HepG2 (cell line): ENCODE measurements around the gene MARCOL. TPM values are rescaled to one million over a fixed set of nuclear protein-coding genes. Genes with fewer than 3 reads are reported as not detected.

Experiments used
- ATAC-seq: fragments of 200-7000 bp; cut with Tn5 transposase; 3 replicates; pipeline ENCODE4 v1.9.1; 2020; ENCODE audit warnings: mild to moderate bottlenecking, moderate library complexity
- BruUV-seq: library from RNA; stranded (reverse); fragments of 400-500 nt; replicated peaks from 2 replicates; lab custom pipeline; 2021; lab: Mats Ljungman, UMichigan
- CTCF ChIA-PET: fragments of 300-600 bp; formaldehyde crosslinking; extraction: SDS; loops from one replicate; lab custom pipeline; 2021; ENCODE audit warnings: low total read pairs, inconsistent platforms, low intra/inter-chr PET ratio; lab: Yijun Ruan, JAX
- POLR2A ChIA-PET: fragments of 350-600 bp; sonication (Branson Sonifier 250); formaldehyde crosslinking; loops from one replicate; lab custom pipeline; 2020; ENCODE audit warnings: antibody characterized with exemption, inconsistent platforms; lab: Yijun Ruan, JAX
- DNase-seq: peaks from one replicate; pipeline ENCODE4 v3.0.0-alpha.2; 2015; ENCODE audit warnings: low spot score
- FAIRE-seq: peaks from 3 replicates; lab custom pipeline; 2011; peaks lifted over from hg19 to GRCh38; lab: Jason Lieb, UNC
- H2AFZ ChIP-seq: one replicate; pipeline ENCODE4 v1.6.1; 2011; ENCODE audit warnings: low read length, inconsistent platforms
- H3K27ac ChIP-seq: fragments of 300-600 bp; 3 replicates; pipeline ENCODE4 v1.8.0; 2011; ENCODE audit warnings: mixed run types, mild to moderate bottlenecking, mixed read lengths, low read length, inconsistent platforms; ENCODE audit not compliant: insufficient read depth; ENCODE audit errors: extremely low read length
- H3K27me3 ChIP-seq, 2 experiments: fragments of 200-600 bp in 1 of 2; 2 replicates in 1 of 2; 3 replicates in 1 of 2; pipeline versions ENCODE4 v1.6.0 to v1.8.0; 2011; ENCODE audit warnings: low read length in 2 of 2, mild to moderate bottlenecking in 2 of 2, moderate library complexity in 2 of 2, inconsistent platforms in 1 of 2; ENCODE audit not compliant: insufficient read depth in 2 of 2, control insufficient read depth in 1 of 2
- H3K36me3 ChIP-seq, 2 experiments: fragments of 200-600 bp in 1 of 2; replicated peaks in 1 of 2; 2 replicates in 1 of 2; 3 replicates in 1 of 2; pipeline versions ENCODE4 v1.5.1 to v1.8.0; 2011; ENCODE audit warnings: low read length in 2 of 2, inconsistent platforms in 1 of 2; ENCODE audit not compliant: insufficient read depth in 2 of 2, control insufficient read depth in 1 of 2
- H3K4me1 ChIP-seq: 2 replicates; pipeline ENCODE4 v1.5.1; 2012; ENCODE audit warnings: low read length, inconsistent platforms; ENCODE audit not compliant: insufficient read depth
- H3K4me2 ChIP-seq: 2 replicates; pipeline ENCODE4 v1.6.0; 2011; ENCODE audit warnings: low read depth, low read length, inconsistent platforms
- H3K4me3 ChIP-seq, 3 experiments: fragments of 200-600 bp in 1 of 3; sonication (generic), shearing (Covaris generic) in 1 of 3; replicated peaks in 1 of 3; 2 replicates each; pipeline ENCODE4 v1.5.1; 2011 to 2016; ENCODE audit warnings: low read length in 3 of 3, inconsistent platforms in 2 of 3, low read depth in 2 of 3, mild to moderate bottlenecking in 2 of 3, control low read depth in 1 of 3, mixed read lengths in 1 of 3; ENCODE audit not compliant: insufficient read depth in 1 of 3
- H3K79me2 ChIP-seq: one replicate; pipeline ENCODE4 v1.6.1; 2011; ENCODE audit warnings: low read length, inconsistent platforms; ENCODE audit not compliant: insufficient read depth
- H3K9ac ChIP-seq: 2 replicates; pipeline ENCODE4 v1.6.0; 2011; ENCODE audit warnings: mild to moderate bottlenecking, low read depth, low read length, inconsistent platforms; ENCODE audit not compliant: insufficient read depth
- H3K9me3 ChIP-seq: 2 replicates; pipeline ENCODE4 v1.5.1; 2012; ENCODE audit warnings: mild to moderate bottlenecking, low read length
- H4K20me1 ChIP-seq: 2 replicates; pipeline ENCODE4 v1.6.0; 2011; ENCODE audit warnings: inconsistent platforms, mild to moderate bottlenecking, low read length, moderate library complexity; ENCODE audit not compliant: insufficient read depth
- ARHGAP35 ChIP-seq: sonication (generic); formaldehyde crosslinking; IDR thresholded peaks from 2 replicates; pipeline ENCODE4 v1.9.0; 2022; ENCODE audit warnings: mild to moderate bottlenecking, inconsistent platforms, moderate library complexity, missing genetic modification reagents, borderline replicate concordance
- ATF1 ChIP-seq: IDR thresholded peaks from 2 replicates; pipeline ENCODE4 v1.6.1; 2016; ENCODE audit warnings: mild to moderate bottlenecking, control low read depth
- CBX2 ChIP-seq, 2 experiments: fragments of 200-600 bp in 1 of 2; sonication (generic); formaldehyde crosslinking in 1 of 2; IDR thresholded peaks; 2 replicates each; pipeline versions ENCODE4 v1.7.0 to v1.8.1; 2018 to 2022; ENCODE audit warnings: low read depth in 2 of 2, low read length in 1 of 2, mild to moderate bottlenecking in 1 of 2, missing genetic modification reagents in 1 of 2
- GMEB1 ChIP-seq: sonication (generic); formaldehyde crosslinking; IDR thresholded peaks from 2 replicates; pipeline ENCODE4 v1.5.1; 2020; ENCODE audit warnings: missing genetic modification reagents, mild to moderate bottlenecking, borderline replicate concordance
- HOXA9 ChIP-seq: sonication (generic); formaldehyde crosslinking; IDR thresholded peaks from 2 replicates; pipeline ENCODE4 v1.8.1; 2022; ENCODE audit warnings: missing genetic modification reagents, mild to moderate bottlenecking, moderate library complexity, borderline replicate concordance
- NFKBIZ ChIP-seq: IDR thresholded peaks from 2 replicates; pipeline ENCODE4 v1.6.1; 2018; ENCODE audit warnings: missing genetic modification reagents, missing compliant biosample characterization
- POLR2AphosphoS2 ChIP-seq: IDR thresholded peaks from 2 replicates; pipeline ENCODE4 v1.6.1; 2011; ENCODE audit warnings: low read depth, low read length, improper control_type of control experiment
- RBM39 ChIP-seq: fragments of 200-400 bp; formaldehyde crosslinking; IDR thresholded peaks from one replicate; pipeline ENCODE4 v1.6.1; 2018; ENCODE audit warnings: antibody characterized with exemption, mild to moderate bottlenecking, low read depth, low read length; ENCODE audit not compliant: poor library complexity, severe bottlenecking
- SOX6 ChIP-seq, 2 experiments: fragments of 450-650 bp in 1 of 2; sonication (generic) in 1 of 2; formaldehyde crosslinking in 1 of 2; IDR thresholded peaks; 2 replicates each; pipeline versions ENCODE4 v1.4.0 to v1.6.1; 2017 to 2020; ENCODE audit warnings: antibody characterized with exemption in 1 of 2, mild to moderate bottlenecking in 1 of 2, missing genetic modification reagents in 1 of 2
- SSRP1 ChIP-seq: IDR thresholded peaks from 2 replicates; pipeline ENCODE4 v1.6.1; 2016; ENCODE audit warnings: control low read depth
- TBX3 ChIP-seq: fragments of 450-650 bp; IDR thresholded peaks from 2 replicates; pipeline ENCODE4 v1.6.1; 2017; ENCODE audit warnings: antibody characterized with exemption, mild to moderate bottlenecking, inconsistent platforms, borderline replicate concordance
- ZBTB3 ChIP-seq: sonication (generic); formaldehyde crosslinking; IDR thresholded peaks from 2 replicates; pipeline ENCODE4 v1.4.0; 2020; ENCODE audit warnings: low read depth, mild to moderate bottlenecking, moderate library complexity, missing genetic modification reagents, borderline replicate concordance
- ZNF225 ChIP-seq: sonication (generic); formaldehyde crosslinking; IDR thresholded peaks from 2 replicates; pipeline ENCODE4 v1.4.0; 2020; ENCODE audit warnings: mild to moderate bottlenecking, missing genetic modification reagents
- ZNF44 ChIP-seq: sonication (generic); formaldehyde crosslinking; IDR thresholded peaks from 2 replicates; pipeline ENCODE4 v1.5.1; 2020; ENCODE audit warnings: mild to moderate bottlenecking, missing genetic modification reagents
- ZNF549 ChIP-seq: sonication (generic); formaldehyde crosslinking; IDR thresholded peaks from 2 replicates; pipeline ENCODE4 v1.5.0; 2020; ENCODE audit warnings: missing genetic modification reagents
- ZNF839 ChIP-seq: sonication (generic); formaldehyde crosslinking; IDR thresholded peaks from 2 replicates; pipeline ENCODE4 v1.4.0; 2020; ENCODE audit warnings: missing genetic modification reagents, mild to moderate bottlenecking, borderline replicate concordance
- ZSCAN29 ChIP-seq: sonication (generic); formaldehyde crosslinking; conservative IDR thresholded peaks from 2 replicates; pipeline ENCODE4 v1.4.0; 2020; ENCODE audit warnings: mild to moderate bottlenecking, missing genetic modification reagents
- WGBS: methylation state at CpG from one replicate; pipeline ENCODE4 v1.1.6; 2017; ENCODE audit warnings: low lambda C conversion rate; 5-methylcytosine and 5-hydroxymethylcytosine counted together
- in situ Hi-C: cut with HindIII; loops from 2 replicates; pipeline ENCODE4 v1.10.0; 2017; ENCODE audit warnings: low pct_unique_long_range_greater_than_20kb; ENCODE audit not compliant: extremely low pct_ligation_motif_present
- intact Hi-C: fragments of 100-400 bp; cut with micrococcal nuclease; formaldehyde crosslinking; loops from one replicate; pipeline ENCODE4 v1.10.0; 2022; ENCODE audit not compliant: unreplicated experiment
- polyA plus RNA-seq, 8 experiments: library from polyadenylated mRNA; depleted of rRNA in 3 of 8; stranded (reverse) in 7 of 8; unstranded in 1 of 8; fragments of >200 nt; fragmentation: Illumina TruSeq in 4 of 8; extraction: Trizol in 4 of 8; gene quantifications; 2 replicates each; pipeline versions ENCODE4 v1.2.1 to v1.2.3, GENCODE V29; 2011 to 2016; ENCODE audit warnings: low read depth in 4 of 8, missing spikeins in 1 of 8, mixed read lengths in 1 of 8; ENCODE audit not compliant: insufficient read depth in 1 of 8
- total RNA-seq, 5 experiments: library from RNA; depleted of rRNA; stranded (reverse); fragments of >200 nt; fragmentation: Illumina TruSeq; extraction: Trizol; gene quantifications; 2 replicates each; pipeline ENCODE4 v1.2.3, GENCODE V29; 2016; ENCODE audit warnings: low read depth in 1 of 5

MARCOL gene
- total and polyA plus RNA-seq, 2 of the 13 experiments (the other 11 are each of a cell fraction or from before 2014, with no cell fraction given), result not detected

GRCh38 chr5:148229840-148230239 lies 8.5 kb upstream of the MARCOL start:
- ATAC-seq, result no peak
- TF ChIP-seq TBX3, result no peak
- no peak for TF ChIP-seq ZNF549 (CRISPR knock-in tag)
- no peaks in the 10 kb centered on the region for H3K27me3 ChIP-seq
- no peak overlapping the region for H3K4me2 ChIP-seq
- H3K9ac ChIP-seq, result no peak overlapping the region
- H2AFZ ChIP-seq, result no peak overlapping the region
- H3K36me3 ChIP-seq, result no peaks in the 10 kb centered on the region
- no TSS peak for BruUV-seq
- FAIRE-seq, result no peak
- H3K9me3 ChIP-seq, result no peaks in the 10 kb centered on the region
- DNase-seq, result no peak
- no peak overlapping the region for H3K4me3 ChIP-seq
- intact Hi-C loops (no loop called here), in situ Hi-C loops (no loop called here)
- no peaks in the 10 kb centered on the region for H4K20me1 ChIP-seq
- no peaks in the 10 kb centered on the region for H3K79me2 ChIP-seq
- ChIA-PET POLR2A (no interaction called here), CTCF (no interaction called here)
- H3K4me1 ChIP-seq, result no peaks in the 10 kb centered on the region
- H3K27ac ChIP-seq, result no peak overlapping the region

GRCh38 chr5:148230240-148230639 lies 8.1 kb upstream of the MARCOL start:
- ATAC-seq (no peak), FAIRE-seq (no peak), DNase-seq (no peak)
- Histone ChIP-seq H4K20me1 (no peaks in the 10 kb centered on the region), H3K27me3 (no peaks in the 10 kb centered on the region), H3K4me2 (no peak overlapping the region), H3K9me3 (no peaks in the 10 kb centered on the region), H2AFZ (no peak overlapping the region), H3K4me1 (no peaks in the 10 kb centered on the region), H3K27ac (no peak overlapping the region), H3K4me3 (no peak overlapping the region), H3K36me3 (no peaks in the 10 kb centered on the region), H3K9ac (no peak overlapping the region), H3K79me2 (no peaks in the 10 kb centered on the region)
- in situ Hi-C loops, result no loop called here
- POLR2A ChIA-PET, result no interaction called here
- CTCF ChIA-PET, result no interaction called here
- 63% methylated on average over 7 of the region's 7 CpGs for WGBS
- intact Hi-C loops, result no loop called here
- BruUV-seq, result no TSS peak
- TF ChIP-seq ZBTB3 (CRISPR knock-in tag) (no peak), ZNF225 (no peak), SOX6 (IDR thresholded peaks at IDR 0.05) (no peak), SOX6 (CRISPR knock-in tag; IDR thresholded peaks at IDR 0.05) (no peak), POLR2AphosphoS2 (no peak), GMEB1 (CRISPR knock-in tag) (no peak), HOXA9 (CRISPR knock-in tag) (no peak), SSRP1 (CRISPR knock-in tag) (no peak), RBM39 (no peak), ZSCAN29 (CRISPR knock-in tag) (no peak), NFKBIZ (CRISPR knock-in tag) (no peak), ARHGAP35 (CRISPR knock-in tag) (no peak), ATF1 (CRISPR knock-in tag) (no peak), CBX2 (IDR thresholded peaks at IDR 0.05; ENCODE audit: low read depth, low read length) (no peak), CBX2 (CRISPR knock-in tag; IDR thresholded peaks at IDR 0.05; ENCODE audit: low read depth) (no peak), ZNF839 (CRISPR knock-in tag) (no peak), ZNF44 (CRISPR knock-in tag) (no peak)
